Measurements from ENCODE around the gene THAP7. TPM values are rescaled to one million over a fixed set of nuclear protein-coding genes. Genes with fewer than 3 reads are reported as not detected.

THAP7 gene
- total and polyA plus RNA-seq, 2 of the 13 experiments (the other 11 are each of a cell fraction or from before 2014, with no cell fraction given), result 13.0 to 25.5 TPM

DNA sequence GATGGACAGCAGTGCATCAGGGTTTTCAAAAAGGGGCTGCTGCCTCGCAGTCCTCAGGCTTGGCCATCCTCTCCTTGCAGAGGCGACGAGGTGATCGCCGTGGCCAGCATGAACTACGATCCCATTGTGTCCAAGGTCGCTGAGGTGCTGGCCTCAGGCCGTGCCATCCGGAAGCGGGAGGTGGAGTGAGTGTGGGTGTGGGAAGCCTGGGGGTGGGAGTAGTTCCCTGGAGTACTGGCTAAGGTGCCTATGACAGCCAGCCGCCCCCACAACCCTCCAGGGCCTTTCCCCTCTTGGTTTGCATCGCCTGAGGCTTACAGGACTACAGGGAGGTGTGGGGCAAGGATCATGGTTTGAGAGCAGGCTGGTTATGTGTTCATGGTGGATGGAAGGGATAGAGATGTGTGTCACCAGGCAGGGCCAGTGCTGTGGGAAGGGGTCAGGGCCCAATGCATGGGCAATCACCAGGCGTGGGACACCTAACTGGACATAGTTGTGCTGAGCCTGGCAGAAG lies 21.9 kb downstream of the THAP7 start (continued):
- TF ChIP-seq, protein P1, sequence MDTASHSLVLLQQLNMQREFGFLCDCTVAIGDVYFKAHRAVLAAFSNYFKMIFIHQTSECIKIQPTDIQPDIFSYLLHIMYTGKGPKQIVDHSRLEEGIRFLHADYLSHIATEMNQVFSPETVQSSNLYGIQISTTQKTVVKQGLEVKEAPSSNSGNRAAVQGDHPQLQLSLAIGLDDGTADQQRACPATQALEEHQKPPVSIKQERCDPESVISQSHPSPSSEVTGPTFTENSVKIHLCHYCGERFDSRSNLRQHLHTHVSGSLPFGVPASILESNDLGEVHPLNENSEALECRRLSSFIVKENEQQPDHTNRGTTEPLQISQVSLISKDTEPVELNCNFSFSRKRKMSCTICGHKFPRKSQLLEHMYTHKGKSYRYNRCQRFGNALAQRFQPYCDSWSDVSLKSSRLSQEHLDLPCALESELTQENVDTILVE (CRISPR knock-in tag; IDR thresholded peaks at IDR 0.05), result no peak
- no peak for TF ChIP-seq CREB1 (IDR thresholded peaks at IDR 0.05)
- no peak for TF ChIP-seq CREB1 (CRISPR knock-in tag; IDR thresholded peaks at IDR 0.05)
- no peak for TF ChIP-seq MZF1 (CRISPR knock-in tag; IDR thresholded peaks at IDR 0.05; ENCODE audit: borderline replicate concordance)
- no peak for TF ChIP-seq MED8 (CRISPR knock-in tag; IDR thresholded peaks at IDR 0.05; ENCODE audit: insufficient replicate concordance)
- TF ChIP-seq GATAD2A (CRISPR knock-in tag; IDR thresholded peaks at IDR 0.05), result peak; percentile 79
- peak; percentile 68 for TF ChIP-seq UBTF (CRISPR knock-in tag; IDR thresholded peaks at IDR 0.05)
- no peak for TF ChIP-seq SMARCC2 (IDR thresholded peaks at IDR 0.05)
- peak; percentile 49 for TF ChIP-seq ZNF331 (CRISPR knock-in tag; IDR thresholded peaks at IDR 0.05)
- TF ChIP-seq ZNF382 (CRISPR knock-in tag; IDR thresholded peaks at IDR 0.05; ENCODE audit: borderline replicate concordance), result no peak
- no peak for TF ChIP-seq ZFP37 (CRISPR knock-in tag; IDR thresholded peaks at IDR 0.05; ENCODE audit: borderline replicate concordance)
- TF ChIP-seq GZF1 (CRISPR knock-in tag; IDR thresholded peaks at IDR 0.05), result no peak
- TF ChIP-seq SOX13 (IDR thresholded peaks at IDR 0.05), result no peak
- peak in 1 of 2 experiments; percentile 68; a peak in 2 of 4 replicates for TF ChIP-seq SOX13 (CRISPR knock-in tag; conservative IDR thresholded peaks at IDR 0.05 in 1 of 2, IDR thresholded peaks at IDR 0.05 in 1 of 2)
- TF ChIP-seq ZNF234 (CRISPR knock-in tag; conservative IDR thresholded peaks at IDR 0.05), result no peak
- no peak for TF ChIP-seq REL (CRISPR knock-in tag; conservative IDR thresholded peaks at IDR 0.05)
- TF ChIP-seq, protein P2, sequence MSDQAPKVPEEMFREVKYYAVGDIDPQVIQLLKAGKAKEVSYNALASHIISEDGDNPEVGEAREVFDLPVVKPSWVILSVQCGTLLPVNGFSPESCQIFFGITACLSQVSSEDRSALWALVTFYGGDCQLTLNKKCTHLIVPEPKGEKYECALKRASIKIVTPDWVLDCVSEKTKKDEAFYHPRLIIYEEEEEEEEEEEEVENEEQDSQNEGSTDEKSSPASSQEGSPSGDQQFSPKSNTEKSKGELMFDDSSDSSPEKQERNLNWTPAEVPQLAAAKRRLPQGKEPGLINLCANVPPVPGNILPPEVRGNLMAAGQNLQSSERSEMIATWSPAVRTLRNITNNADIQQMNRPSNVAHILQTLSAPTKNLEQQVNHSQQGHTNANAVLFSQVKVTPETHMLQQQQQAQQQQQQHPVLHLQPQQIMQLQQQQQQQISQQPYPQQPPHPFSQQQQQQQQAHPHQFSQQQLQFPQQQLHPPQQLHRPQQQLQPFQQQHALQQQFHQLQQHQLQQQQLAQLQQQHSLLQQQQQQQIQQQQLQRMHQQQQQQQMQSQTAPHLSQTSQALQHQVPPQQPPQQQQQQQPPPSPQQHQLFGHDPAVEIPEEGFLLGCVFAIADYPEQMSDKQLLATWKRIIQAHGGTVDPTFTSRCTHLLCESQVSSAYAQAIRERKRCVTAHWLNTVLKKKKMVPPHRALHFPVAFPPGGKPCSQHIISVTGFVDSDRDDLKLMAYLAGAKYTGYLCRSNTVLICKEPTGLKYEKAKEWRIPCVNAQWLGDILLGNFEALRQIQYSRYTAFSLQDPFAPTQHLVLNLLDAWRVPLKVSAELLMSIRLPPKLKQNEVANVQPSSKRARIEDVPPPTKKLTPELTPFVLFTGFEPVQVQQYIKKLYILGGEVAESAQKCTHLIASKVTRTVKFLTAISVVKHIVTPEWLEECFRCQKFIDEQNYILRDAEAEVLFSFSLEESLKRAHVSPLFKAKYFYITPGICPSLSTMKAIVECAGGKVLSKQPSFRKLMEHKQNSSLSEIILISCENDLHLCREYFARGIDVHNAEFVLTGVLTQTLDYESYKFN (CRISPR knock-in tag; conservative IDR thresholded peaks at IDR 0.05), result peak; percentile 88
- no peak for TF ChIP-seq JARID2 (CRISPR knock-in tag; IDR thresholded peaks at IDR 0.05; ENCODE audit: insufficient replicate concordance)
- no peak for TF ChIP-seq NFRKB (IDR thresholded peaks at IDR 0.05)
- no peak for TF ChIP-seq ZNF746 (CRISPR knock-in tag; IDR thresholded peaks at IDR 0.05)
- TF ChIP-seq POLR2G (IDR thresholded peaks at IDR 0.05; ENCODE audit: low read depth, low read length), result peak; percentile 40; the same call in 1 of the 2 replicates
- no peak for TF ChIP-seq SSRP1 (CRISPR knock-in tag; IDR thresholded peaks at IDR 0.05)
- TF ChIP-seq XBP1 (CRISPR knock-in tag; IDR thresholded peaks at IDR 0.05), result no peak
